ENCODE data around the gene RUNX1.

- no peak for TF ChIP-seq CTCF (IDR thresholded peaks at IDR 0.05; ENCODE audit: low read depth, low read length)
- no peak for TF ChIP-seq POLR2A (IDR thresholded peaks at IDR 0.05; ENCODE audit: extremely low read depth, insufficient read length)
- no peak for TF ChIP-seq MAX (IDR thresholded peaks at IDR 0.05; ENCODE audit: low read depth, low read length)
Measured at GRCh38 chr21:35006248-35006647, 42.9 kb downstream of the RUNX1 start.
